HCT116 (cell line): ENCODE data around the gene MMRN1. TPM values are rescaled to one million over a fixed set of nuclear protein-coding genes. Genes with fewer than 3 reads are reported as not detected.

ENCODE experiments used
- ATAC-seq: fragments of 200-7000 bp; cut with Tn5 transposase; 2 replicates; pipeline ENCODE4 v1.9.1; 2020; ENCODE audit warnings: mild to moderate bottlenecking, moderate library complexity
- BruUV-seq: library from RNA; stranded (reverse); fragments of 400-500 nt; replicated peaks from 2 replicates; lab custom pipeline; 2021; lab: Mats Ljungman, UMichigan
- CTCF ChIA-PET: fragments of 300-600 bp; sonication (Branson Sonifier 250); formaldehyde crosslinking; loops from one replicate; lab custom pipeline; 2021; ENCODE audit warnings: antibody characterized with exemption; lab: Charles Lee
- POLR2A ChIA-PET: fragments of 300-600, 350-600 bp; sonication (Branson Sonifier 250); formaldehyde crosslinking; loops from one replicate; lab custom pipeline; 2021; ENCODE audit warnings: antibody characterized with exemption; lab: Charles Lee
- RAD21 ChIA-PET, 2 experiments: fragments of 300-600 bp; sonication (Branson Sonifier 250); formaldehyde crosslinking; loops; one replicate each; lab custom pipeline; 2023; ENCODE audit warnings: low total read pairs in 2 of 2; ENCODE audit not compliant: uncharacterized antibody in 2 of 2, unreplicated experiment in 2 of 2, low non-redundant PET in 1 of 2; lab: Charles Lee
- DNase-seq: peaks from one replicate; pipeline ENCODE4 v3.0.0-alpha.2; 2010; ENCODE audit warnings: low read depth, low spot score
- H2AFZ ChIP-seq: fragments of 200-600 bp; shearing (Covaris generic), sonication (generic); 2 replicates; pipeline ENCODE4 v1.6.1; 2017; ENCODE audit warnings: low read depth, mixed run types, mixed read lengths, antibody characterized with exemption, low read length; ENCODE audit not compliant: poor library complexity, severe bottlenecking
- H3K27ac ChIP-seq: 2 replicates; pipeline ENCODE4 v1.5.1; 2012; ENCODE audit warnings: low read depth, low read length
- H3K27me3 ChIP-seq: fragments of 200-600 bp; sonication (generic); 2 replicates; pipeline ENCODE4 v1.6.1; 2016; ENCODE audit warnings: mixed run types, low read length, mixed read lengths; ENCODE audit not compliant: insufficient read depth
- H3K36me3 ChIP-seq, 2 experiments: fragments of 200-500 bp in 1 of 2; fragments of 200-600 bp in 1 of 2; sonication (Bioruptor generic) in 1 of 2; sonication (generic) in 1 of 2; 2 replicates each; pipeline versions ENCODE4 v1.5.1 to v1.6.1; 2014 to 2016; ENCODE audit warnings: low read length in 2 of 2, inconsistent platforms in 1 of 2, mixed read lengths in 1 of 2, mixed run types in 1 of 2; ENCODE audit not compliant: insufficient read depth in 2 of 2, control insufficient read depth in 1 of 2
- H3K4me1 ChIP-seq, 2 experiments: fragments of 200-600 bp in 1 of 2; sonication (generic) in 1 of 2; 2 replicates each; pipeline versions ENCODE4 v1.5.1 to v1.6.1; 2012 to 2017; ENCODE audit warnings: low read length in 2 of 2, inconsistent platforms in 1 of 2, mild to moderate bottlenecking in 1 of 2, mixed read lengths in 1 of 2, mixed run types in 1 of 2, moderate library complexity in 1 of 2; ENCODE audit not compliant: insufficient read depth in 2 of 2, control insufficient read depth in 1 of 2
- H3K4me2 ChIP-seq: fragments of 200-600 bp; sonication (generic); 2 replicates; pipeline ENCODE4 v1.6.1; 2017; ENCODE audit warnings: mixed run types, low read length, mixed read lengths
- H3K4me3 ChIP-seq, 2 experiments: fragments of 200-600 bp in 1 of 2; sonication (generic) in 1 of 2; replicated peaks in 1 of 2; 2 replicates each; pipeline ENCODE4 v1.5.1; 2011 to 2016; ENCODE audit warnings: low read length in 2 of 2, control low read depth in 1 of 2, low read depth in 1 of 2, mild to moderate bottlenecking in 1 of 2, mixed read lengths in 1 of 2, mixed run types in 1 of 2
- H3K79me2 ChIP-seq: fragments of 200-600 bp; sonication (generic); 2 replicates; pipeline ENCODE4 v1.6.1; 2017; ENCODE audit warnings: mild to moderate bottlenecking, mixed run types, low read length, moderate library complexity, mixed read lengths; ENCODE audit not compliant: insufficient read depth
- H3K9ac ChIP-seq: fragments of 200-600 bp; sonication (generic); 2 replicates; pipeline ENCODE4 v1.6.1; 2016; ENCODE audit warnings: low read length, mixed read lengths
- H3K9me2 ChIP-seq: fragments of 200-600 bp; sonication (generic), shearing (Covaris generic); 2 replicates; pipeline ENCODE4 v1.6.1; 2017; ENCODE audit warnings: mixed run types, mild to moderate bottlenecking, moderate library complexity; ENCODE audit not compliant: insufficient read depth
- H3K9me3 ChIP-seq, 2 experiments: fragments of 200-500 bp in 1 of 2; fragments of 200-600 bp in 1 of 2; sonication (Bioruptor generic) in 1 of 2; sonication (generic) in 1 of 2; 2 replicates each; pipeline ENCODE4 v1.6.1; 2014 to 2017; ENCODE audit warnings: low read length in 2 of 2, mixed read lengths in 2 of 2, inconsistent platforms in 1 of 2, low read depth in 1 of 2, mild to moderate bottlenecking in 1 of 2, mixed run types in 1 of 2, moderate library complexity in 1 of 2; ENCODE audit not compliant: control insufficient read depth in 1 of 2, insufficient read depth in 1 of 2
- H4K20me1 ChIP-seq: fragments of 200-600 bp; sonication (generic), shearing (Covaris generic); 2 replicates; pipeline ENCODE4 v1.6.1; 2017; ENCODE audit warnings: mixed run types, mild to moderate bottlenecking, moderate library complexity; ENCODE audit not compliant: insufficient read depth
- EGR1 ChIP-seq: IDR thresholded peaks from 2 replicates; pipeline ENCODE4 v1.6.1; 2012; ENCODE audit warnings: low read depth
- ELF1 ChIP-seq: IDR thresholded peaks from 2 replicates; pipeline ENCODE4 v1.6.1; 2012; ENCODE audit warnings: low read depth, borderline replicate concordance
- RAD21 ChIP-seq: IDR thresholded peaks from 2 replicates; pipeline ENCODE4 v1.6.1; 2012; ENCODE audit warnings: low read depth, mild to moderate bottlenecking
- TCF7L2 ChIP-seq: IDR thresholded peaks from 2 replicates; pipeline ENCODE4 v1.7.0; 2011; ENCODE audit warnings: borderline replicate concordance, inconsistent platforms; ENCODE audit not compliant: insufficient read depth, insufficient read length; ENCODE audit errors: extremely low read depth
- YY1 ChIP-seq: IDR thresholded peaks from 2 replicates; pipeline ENCODE4 v1.6.1; 2011; ENCODE audit warnings: low read length, low read depth, moderate library complexity, mild to moderate bottlenecking; ENCODE audit not compliant: insufficient replicate concordance; ENCODE audit errors: extremely low read depth
- intact Hi-C: fragments of 100-400 bp; cut with micrococcal nuclease; formaldehyde crosslinking; loops from 2 replicates; pipeline ENCODE4 v1.10.0; 2022
- total RNA-seq: library from RNA; stranded (reverse); gene quantifications from one replicate; pipeline ENCODE4 v1.2.1, GENCODE V29; 2021; ENCODE audit not compliant: unreplicated experiment

MMRN1 gene
- total RNA-seq, 1 experiment from 2014 or later: 0.12 TPM

GRCh38 chr4:89954906-89955695 is 60.4 kb downstream of the MMRN1 start (continued):
- TF ChIP-seq ELF1: no peak

- Histone ChIP-seq H3K9ac (no peak overlapping the region), H3K4me1 (no peaks in the 10 kb centered on the region), H2AFZ (no peak overlapping the region), H3K4me2 (no peak overlapping the region), H3K4me3 (no peak overlapping the region), H4K20me1 (no peaks in the 10 kb centered on the region), H3K9me3 (no peaks in the 10 kb centered on the region), H3K27ac (no peak overlapping the region), H3K36me3 (no peaks in the 10 kb centered on the region), H3K9me2 (no peaks in the 10 kb centered on the region), H3K27me3 (no peaks in the 10 kb centered on the region), H3K79me2 (no peaks in the 10 kb centered on the region)
- ChIA-PET POLR2A (no interaction called here), CTCF (no interaction called here), RAD21 (no interaction called here)
- ATAC-seq: no peak
- intact Hi-C loops: no loop called here
- no peak for DNase-seq
- no TSS peak for BruUV-seq
- TF ChIP-seq TCF7L2: no peak
Observed at GRCh38 chr4:89957046-89957926, 62.6 kb downstream of the MMRN1 start.

GRCh38 chr4:89981789-89982334 is 87.2 kb downstream of the MMRN1 start:
- Histone ChIP-seq H3K4me2 (no peak overlapping the region), H3K79me2 (no peaks in the 10 kb centered on the region), H3K36me3 (no peaks in the 10 kb centered on the region), H3K4me3 (no peak overlapping the region), H2AFZ (no peak overlapping the region), H3K9me3 (no peaks in the 10 kb centered on the region), H3K9me2 (no peaks in the 10 kb centered on the region), H4K20me1 (no peaks in the 10 kb centered on the region; the same call in 1 of the 2 replicates), H3K4me1 (no peaks in the 10 kb centered on the region), H3K9ac (no peak overlapping the region), H3K27ac (no peak overlapping the region), H3K27me3 (no peaks in the 10 kb centered on the region)
- TF ChIP-seq YY1 (no peak), EGR1 (no peak), RAD21 (no peak)
- ChIA-PET CTCF (no interaction called here), POLR2A (no interaction called here), RAD21 (no interaction called here)
- BruUV-seq: no TSS peak
- DNase-seq: no peak
- no peak for ATAC-seq
- intact Hi-C loops: no loop called here
